ENCODE results near the gene TAOK1. TPM values are rescaled to one million over a fixed set of nuclear protein-coding genes. Genes with fewer than 3 reads are reported as not detected.

The TAOK1 gene
- total and polyA plus RNA-seq, 2 of the 13 experiments (the other 11 are each of a cell fraction or from before 2014, with no cell fraction given) = 14.1 to 23.0 TPM

DNA sequence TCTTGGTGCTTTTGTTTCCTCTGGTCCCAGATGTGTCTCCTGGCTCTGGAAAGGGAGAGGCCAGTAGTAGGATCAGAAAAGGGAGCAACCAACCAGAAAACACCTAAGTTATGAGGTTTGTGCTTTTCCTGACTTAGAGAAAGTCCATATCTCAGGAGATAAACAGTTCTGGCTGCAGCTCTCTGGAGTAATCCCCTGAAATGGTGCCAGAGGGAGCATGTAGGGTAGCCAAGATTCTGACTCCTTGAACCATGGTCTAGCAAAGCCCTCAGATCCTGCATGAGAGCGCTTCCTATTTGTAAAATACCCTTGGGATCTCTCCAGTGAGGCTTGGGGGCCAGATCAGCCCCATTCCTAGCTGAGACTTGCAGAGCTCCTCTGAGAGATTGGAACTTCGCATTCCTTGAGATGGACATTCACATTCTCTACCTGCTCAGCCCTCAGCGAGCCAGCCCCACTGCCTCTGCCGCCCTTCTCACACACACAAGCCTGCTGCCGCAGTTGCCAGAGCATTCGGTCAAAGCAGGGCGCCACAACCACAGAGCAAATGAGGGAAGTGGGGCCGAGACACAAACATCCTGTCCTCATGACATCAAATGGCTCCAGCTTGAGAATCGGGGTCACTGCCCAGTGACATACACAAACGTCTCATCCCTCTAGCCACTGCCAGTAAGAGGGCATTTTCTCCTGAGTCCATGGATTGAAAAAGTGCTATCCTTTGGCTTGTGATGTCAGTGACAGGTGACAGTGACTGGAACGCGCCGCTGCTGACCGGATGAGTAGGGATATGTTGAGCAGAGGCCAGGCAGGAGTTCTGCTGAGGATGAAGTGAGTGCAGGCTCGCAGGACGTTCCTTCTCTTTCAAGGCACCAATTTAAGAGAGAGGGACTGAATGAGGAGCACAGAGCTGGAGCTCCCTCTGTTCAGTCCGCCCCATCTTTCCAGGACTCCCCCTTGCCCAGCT lies 171.7 kb downstream of the TAOK1 start (continued):
- TF ChIP-seq, protein P1, sequence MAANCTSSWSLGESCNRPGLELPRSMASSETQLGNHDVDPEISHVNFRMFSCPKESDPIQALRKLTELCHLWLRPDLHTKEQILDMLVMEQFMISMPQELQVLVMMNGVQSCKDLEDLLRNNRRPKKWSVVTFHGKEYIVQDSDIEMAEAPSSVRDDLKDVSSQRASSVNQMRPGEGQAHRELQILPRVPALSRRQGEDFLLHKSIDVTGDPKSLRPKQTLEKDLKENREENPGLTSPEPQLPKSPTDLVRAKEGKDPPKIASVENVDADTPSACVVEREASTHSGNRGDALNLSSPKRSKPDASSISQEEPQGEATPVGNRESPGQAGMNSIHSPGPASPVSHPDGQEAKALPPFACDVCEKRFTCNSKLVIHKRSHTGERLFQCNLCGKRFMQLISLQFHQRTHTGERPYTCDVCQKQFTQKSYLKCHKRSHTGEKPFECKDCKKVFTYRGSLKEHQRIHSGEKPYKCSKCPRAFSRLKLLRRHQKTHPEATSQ (CRISPR knock-in tag; IDR thresholded peaks at IDR 0.05; ENCODE audit: borderline replicate concordance) = no peak
- TF ChIP-seq, protein P2, sequence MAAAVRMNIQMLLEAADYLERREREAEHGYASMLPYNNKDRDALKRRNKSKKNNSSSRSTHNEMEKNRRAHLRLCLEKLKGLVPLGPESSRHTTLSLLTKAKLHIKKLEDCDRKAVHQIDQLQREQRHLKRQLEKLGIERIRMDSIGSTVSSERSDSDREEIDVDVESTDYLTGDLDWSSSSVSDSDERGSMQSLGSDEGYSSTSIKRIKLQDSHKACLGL (CRISPR knock-in tag; IDR thresholded peaks at IDR 0.05) = no peak

DNA sequence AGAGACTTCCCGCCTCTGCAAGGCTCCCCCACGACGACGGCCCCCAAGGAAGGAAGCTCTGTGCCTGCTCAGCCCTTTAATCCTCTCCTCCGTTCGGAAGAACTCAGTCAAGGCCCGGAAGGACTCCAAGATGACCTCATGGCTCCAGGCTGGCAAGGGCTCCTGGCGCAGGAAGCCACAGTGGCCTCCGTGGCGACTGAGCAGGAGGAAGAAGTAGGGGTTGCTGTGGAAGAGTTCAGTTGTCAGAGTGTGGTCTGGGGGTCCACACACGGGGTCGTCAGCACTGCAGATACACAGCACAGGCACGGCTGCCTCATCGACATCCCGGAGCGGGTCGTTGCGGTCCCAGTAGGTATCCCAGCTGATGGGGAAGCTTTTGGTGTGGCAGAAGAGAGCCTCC lies 172.5 kb downstream of the TAOK1 start:
- no peak overlapping the region for H2AFZ ChIP-seq (ENCODE audit: low read length)
- no peak overlapping the region for H3K9ac ChIP-seq (ENCODE audit: insufficient read depth, low read depth, low read length)
- 0 out of 2 replicates have a peak, but pooled peaks cover 5% of the 10 kb centered on the region for H4K20me1 ChIP-seq (ENCODE audit: insufficient read depth, low read length)
- ATAC-seq (no peak), DNase-seq (ENCODE audit: low spot score) (no peak), FAIRE-seq (no peak)
- H3K36me3 ChIP-seq (replicated peaks in 1 of 2; ENCODE audit: control insufficient read depth in 1 of 2, insufficient read depth in 2 of 2, low read length in 2 of 2) = no peaks in the 10 kb centered on the region; a peak in 1 of 5 replicates
- in situ Hi-C loops (cut with HindIII; ENCODE audit: extremely low pct_ligation_motif_present, low pct_unique_long_range_greater_than_20kb) (no loop called here), intact Hi-C loops (cut with micrococcal nuclease; ENCODE audit: unreplicated experiment) (loop anchor here (10.0 kb wide), 1 partner anchor 268 kb away; the partner anchor contains the start of gene NUFIP2)
- WGBS (ENCODE audit: low lambda C conversion rate) = 96% methylated on average over 18 of the region's 18 CpGs
- ChIA-PET POLR2A (interaction anchor here (1.4 kb wide), 1 partner anchor 12 kb away, joined by 3 read pairs; no protein-coding TSS in a partner anchor), CTCF (ENCODE audit: low intra/inter-chr PET ratio, low total read pairs) (no interaction called here)
- no peaks in the 10 kb centered on the region for H3K27me3 ChIP-seq (ENCODE audit: control insufficient read depth in 1 of 2, insufficient read depth in 2 of 2, low read length in 2 of 2)
- H3K4me3 ChIP-seq (replicated peaks in 1 of 3; ENCODE audit: insufficient read depth in 1 of 3, low read depth in 2 of 3, low read length in 3 of 3) = no peak overlapping the region
- no peaks in the 10 kb centered on the region for H3K9me3 ChIP-seq (ENCODE audit: low read length)
- no peak overlapping the region for H3K27ac ChIP-seq (ENCODE audit: extremely low read length, insufficient read depth, low read length)
- no peak for TF ChIP-seq ZNF713 (CRISPR knock-in tag; IDR thresholded peaks at IDR 0.05)
- TF ChIP-seq, protein P3, sequence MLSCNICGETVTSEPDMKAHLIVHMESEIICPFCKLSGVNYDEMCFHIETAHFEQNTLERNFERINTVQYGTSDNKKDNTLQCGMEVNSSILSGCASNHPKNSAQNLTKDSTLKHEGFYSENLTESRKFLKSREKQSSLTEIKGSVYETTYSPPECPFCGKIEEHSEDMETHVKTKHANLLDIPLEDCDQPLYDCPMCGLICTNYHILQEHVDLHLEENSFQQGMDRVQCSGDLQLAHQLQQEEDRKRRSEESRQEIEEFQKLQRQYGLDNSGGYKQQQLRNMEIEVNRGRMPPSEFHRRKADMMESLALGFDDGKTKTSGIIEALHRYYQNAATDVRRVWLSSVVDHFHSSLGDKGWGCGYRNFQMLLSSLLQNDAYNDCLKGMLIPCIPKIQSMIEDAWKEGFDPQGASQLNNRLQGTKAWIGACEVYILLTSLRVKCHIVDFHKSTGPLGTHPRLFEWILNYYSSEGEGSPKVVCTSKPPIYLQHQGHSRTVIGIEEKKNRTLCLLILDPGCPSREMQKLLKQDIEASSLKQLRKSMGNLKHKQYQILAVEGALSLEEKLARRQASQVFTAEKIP (CRISPR knock-in tag; IDR thresholded peaks at IDR 0.05; ENCODE audit: borderline replicate concordance) = no peak
- no peak for TF ChIP-seq PCBP1 (IDR thresholded peaks at IDR 0.05; ENCODE audit: borderline replicate concordance, low read depth, low read length)
- TF ChIP-seq, protein P4, sequence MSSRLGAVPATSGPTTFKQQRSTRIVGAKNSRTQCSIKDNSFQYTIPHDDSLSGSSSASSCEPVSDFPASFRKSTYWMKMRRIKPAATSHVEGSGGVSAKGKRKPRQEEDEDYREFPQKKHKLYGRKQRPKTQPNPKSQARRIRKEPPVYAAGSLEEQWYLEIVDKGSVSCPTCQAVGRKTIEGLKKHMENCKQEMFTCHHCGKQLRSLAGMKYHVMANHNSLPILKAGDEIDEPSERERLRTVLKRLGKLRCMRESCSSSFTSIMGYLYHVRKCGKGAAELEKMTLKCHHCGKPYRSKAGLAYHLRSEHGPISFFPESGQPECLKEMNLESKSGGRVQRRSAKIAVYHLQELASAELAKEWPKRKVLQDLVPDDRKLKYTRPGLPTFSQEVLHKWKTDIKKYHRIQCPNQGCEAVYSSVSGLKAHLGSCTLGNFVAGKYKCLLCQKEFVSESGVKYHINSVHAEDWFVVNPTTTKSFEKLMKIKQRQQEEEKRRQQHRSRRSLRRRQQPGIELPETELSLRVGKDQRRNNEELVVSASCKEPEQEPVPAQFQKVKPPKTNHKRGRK (CRISPR knock-in tag; IDR thresholded peaks at IDR 0.05) = no peak
- H3K4me2 ChIP-seq (ENCODE audit: low read depth, low read length) = no peak overlapping the region
- peaks cover 28% of the 10 kb centered on the region for H3K4me1 ChIP-seq (ENCODE audit: insufficient read depth, low read length)
- H3K79me2 ChIP-seq (ENCODE audit: insufficient read depth, low read length) = no peaks in the 10 kb centered on the region
- BruUV-seq (replicated peaks) = no TSS peak

All from HepG2 (cell line).